Measurements from ENCODE around the gene LASP1. TPM values are rescaled to one million over a fixed set of nuclear protein-coding genes. Genes with fewer than 3 reads are reported as not detected.
A peak's percentile ranks its signal among the peaks of the same experiment; 100 is the strongest.

Gene LASP1, protein sequence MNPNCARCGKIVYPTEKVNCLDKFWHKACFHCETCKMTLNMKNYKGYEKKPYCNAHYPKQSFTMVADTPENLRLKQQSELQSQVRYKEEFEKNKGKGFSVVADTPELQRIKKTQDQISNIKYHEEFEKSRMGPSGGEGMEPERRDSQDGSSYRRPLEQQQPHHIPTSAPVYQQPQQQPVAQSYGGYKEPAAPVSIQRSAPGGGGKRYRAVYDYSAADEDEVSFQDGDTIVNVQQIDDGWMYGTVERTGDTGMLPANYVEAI
- total RNA-seq = 100 to 1,000 TPM; 119 to 144 TPM

DNA sequence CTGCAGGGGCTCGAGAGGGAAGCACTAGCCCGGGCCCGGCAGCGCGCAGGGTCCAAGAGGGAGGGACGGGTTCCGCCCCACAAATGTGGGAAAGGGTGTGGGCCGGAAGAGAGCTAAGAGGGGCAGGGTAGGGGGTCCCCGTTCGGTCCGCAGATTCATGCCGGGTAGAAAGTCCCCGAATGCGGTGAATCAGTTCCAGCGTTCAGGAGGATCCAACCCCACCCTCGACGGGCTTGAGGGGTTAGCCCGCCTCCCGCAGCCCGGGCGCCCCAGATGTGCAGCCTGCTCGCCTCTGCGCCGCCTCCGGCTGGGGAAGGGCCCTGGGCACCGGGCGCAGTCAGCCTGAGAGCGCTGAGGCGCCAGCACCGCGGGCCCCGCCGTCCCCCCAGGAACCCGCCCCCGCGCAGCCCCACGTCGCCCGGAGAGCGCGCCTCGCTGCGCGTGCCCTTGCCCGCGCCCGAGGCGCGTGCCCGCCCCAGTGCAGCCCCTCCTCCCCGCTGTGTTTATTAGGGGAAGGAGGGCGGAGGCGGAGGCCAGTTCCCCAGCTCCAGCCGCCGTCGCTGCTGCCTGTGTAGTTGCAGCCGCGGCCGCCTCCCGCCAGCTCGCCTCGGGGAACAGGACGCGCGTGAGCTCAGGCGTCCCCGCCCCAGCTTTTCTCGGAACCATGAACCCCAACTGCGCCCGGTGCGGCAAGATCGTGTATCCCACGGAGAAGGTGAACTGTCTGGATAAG is at the start of gene LASP1:
LASP1 (plus strand) TSS at position 533 of the 733 bp plus-strand sequence; CDS start at position 665, 132 bp downstream.
- intact Hi-C loops (cut with DNase I, micrococcal nuclease) = loop anchor here (1.0 to 5.0 kb wide), 16 partner anchors 16 to 533 kb away; partner anchors contain the start of genes CWC25 (in 2 of the 2), PSMB3 (in 2 of the 2), CACNB1 (in 1 of the 2) and EPOP (in 1 of the 2)
- peaks cover 14% of the 10 kb centered on the region for H3K36me3 Mint-ChIP-seq (ENCODE audit: low read depth)
- no peaks in the 10 kb centered on the region for H3K9me3 Mint-ChIP-seq (ENCODE audit: low read depth)
- CTCF ChIA-PET = interaction anchor here (0.7 to 2.2 kb wide), 7 partner anchors 13 to 283 kb away, joined by 3 to 9 read pairs (median 5); partner anchors contain the start of gene LASP1NB
- H3K4me3 Mint-ChIP-seq = peak within 1 kb of the TSS; percentile 99
- POLR2A ChIA-PET = interaction anchor here (0.8 to 3.2 kb wide), 10 partner anchors 16 to 284 kb away, joined by 3 to 36 read pairs (median 5); partner anchors contain the start of genes CWC25 and RPL23
- peak within 1 kb of the TSS; percentile 96 for H3K27ac Mint-ChIP-seq
- peaks cover 50% of the 10 kb centered on the region for H3K4me1 Mint-ChIP-seq
- peaks cover 2% of the 10 kb centered on the region for H3K27me3 Mint-ChIP-seq
- peak; percentile 65 for ATAC-seq
- DNase-seq = peak; percentile 95

DNA sequence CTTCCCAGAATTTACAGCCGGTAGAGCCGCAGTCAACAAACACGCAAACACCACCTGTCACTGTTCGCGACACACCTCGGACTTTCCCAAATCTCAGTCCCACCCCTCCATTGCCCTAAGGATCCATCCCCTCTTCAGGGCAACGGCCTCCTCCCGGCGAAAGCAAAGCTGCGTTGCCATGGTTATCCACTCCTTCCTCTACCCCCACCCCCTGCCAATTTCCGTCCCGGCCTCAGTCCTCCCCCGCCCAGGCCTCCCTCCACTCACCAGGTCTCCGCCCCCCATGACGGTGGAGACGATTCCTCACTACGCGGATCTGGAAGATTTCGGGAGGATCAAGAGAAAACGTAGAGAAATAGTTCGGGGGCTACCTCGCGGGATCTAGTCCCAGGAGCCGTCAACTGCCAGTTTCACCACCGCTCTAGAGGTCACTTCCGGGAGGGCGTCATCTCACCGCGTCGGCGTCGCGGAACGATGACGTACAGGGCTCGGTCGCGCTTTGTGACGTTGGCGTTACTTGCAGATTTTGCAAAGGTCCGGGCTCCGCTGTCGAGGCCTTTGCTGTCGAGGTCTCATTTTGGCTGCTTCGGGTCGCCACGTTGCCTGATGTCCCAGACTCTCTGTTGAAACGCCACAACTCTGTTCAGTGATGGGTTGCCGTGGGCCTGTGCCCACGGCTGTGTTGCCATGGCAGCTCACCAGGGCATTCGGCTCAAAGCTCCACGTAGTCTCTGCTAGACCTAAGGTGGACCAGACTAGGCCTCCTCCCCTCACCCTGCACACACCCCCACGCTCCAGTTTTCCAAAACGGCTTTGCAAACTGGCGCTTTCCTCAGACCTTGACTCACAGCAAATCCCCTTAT is 44.7 kb upstream of the LASP1 start, which contains the start of gene CWC25:
CWC25 (minus strand) TSS at position 423 of the 863 bp plus-strand sequence; CDS start at position 285, 138 bp downstream.
- peak; percentile 82 for ATAC-seq
- CTCF ChIA-PET = interaction anchor here (0.7 to 1.2 kb wide), 4 partner anchors 8 to 266 kb away, joined by 3 to 5 read pairs (median 3); no protein-coding TSS in a partner anchor

DNA sequence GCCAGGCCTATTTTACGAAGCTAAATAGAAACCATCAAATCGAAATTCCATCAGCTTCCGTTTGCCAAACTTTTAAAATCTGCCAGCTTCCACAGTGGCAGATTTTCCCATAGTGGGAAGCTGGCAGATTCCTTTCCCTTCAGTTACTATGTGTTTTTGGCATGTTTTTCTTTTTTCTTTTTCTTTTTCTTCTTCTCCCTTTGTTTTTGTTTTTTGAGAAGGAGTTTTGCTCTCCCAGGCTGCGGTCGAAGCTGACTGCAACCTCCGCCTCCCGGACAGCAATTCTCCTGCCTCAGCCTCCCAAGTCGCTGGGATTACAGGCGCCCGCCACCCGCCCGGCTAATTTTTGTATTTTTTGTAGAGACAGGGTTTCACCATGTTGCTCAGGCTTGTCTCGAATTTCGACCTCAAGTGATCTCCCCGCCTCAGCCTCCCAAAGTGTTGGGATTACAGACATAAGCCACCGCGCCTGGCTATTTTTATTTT is 44.1 kb upstream of the LASP1 start:
- ChIA-PET CTCF (interaction anchor here (0.7 to 1.2 kb wide), 4 partner anchors 9 to 267 kb away, joined by 3 to 5 read pairs (median 3); no protein-coding TSS in a partner anchor), POLR2A (interaction anchor here (1.8 kb wide), 1 partner anchor 45 kb away, joined by 9 read pairs; the partner anchor contains the start of gene LASP1)
- peak overlapping the region; percentile 99 for H3K4me3 Mint-ChIP-seq
- peaks cover 27% of the 10 kb centered on the region for H3K4me1 Mint-ChIP-seq
- H3K36me3 Mint-ChIP-seq (ENCODE audit: low read depth) = peaks cover 6% of the 10 kb centered on the region
- intact Hi-C loops (cut with DNase I, micrococcal nuclease) = loop anchor here (1.0 to 2.0 kb wide), 9 partner anchors 27 to 1101 kb away; partner anchors contain the start of genes RPL23 (in 2 of the 2), LRRC3C (in 1 of the 2), MED1 (in 1 of the 2) and ORMDL3 (in 1 of the 2)
- peak overlapping the region; percentile 99 for H3K27ac Mint-ChIP-seq
- no peaks in the 10 kb centered on the region for H3K9me3 Mint-ChIP-seq (ENCODE audit: low read depth)
- no peaks in the 10 kb centered on the region for H3K27me3 Mint-ChIP-seq
- ATAC-seq = no peak
- no peak for DNase-seq

More for the DNA sequence above, 44.7 kb upstream of the LASP1 start, which contains the start of gene CWC25:
- intact Hi-C loops (cut with DNase I, micrococcal nuclease) = loop anchor here (1.0 to 2.0 kb wide), 9 partner anchors 26 to 1102 kb away; partner anchors contain the start of genes RPL23 (in 2 of the 2), LRRC3C (in 1 of the 2), MED1 (in 1 of the 2) and ORMDL3 (in 1 of the 2)
- Mint-ChIP-seq H3K27ac (peak within 1 kb of the TSS; percentile 99), H3K27me3 (no peaks in the 10 kb centered on the region), H3K9me3 (ENCODE audit: low read depth) (no peaks in the 10 kb centered on the region), H3K4me3 (peak within 1 kb of the TSS; percentile 99), H3K4me1 (peaks cover 27% of the 10 kb centered on the region), H3K36me3 (ENCODE audit: low read depth) (peaks cover 12% of the 10 kb centered on the region)
- POLR2A ChIA-PET = interaction anchor here (1.8 to 2.0 kb wide), 2 partner anchors 29 to 46 kb away, joined by 7 to 9 read pairs; partner anchors contain the start of genes LASP1 and RPL23
- DNase-seq = peak; percentile 95

DNA sequence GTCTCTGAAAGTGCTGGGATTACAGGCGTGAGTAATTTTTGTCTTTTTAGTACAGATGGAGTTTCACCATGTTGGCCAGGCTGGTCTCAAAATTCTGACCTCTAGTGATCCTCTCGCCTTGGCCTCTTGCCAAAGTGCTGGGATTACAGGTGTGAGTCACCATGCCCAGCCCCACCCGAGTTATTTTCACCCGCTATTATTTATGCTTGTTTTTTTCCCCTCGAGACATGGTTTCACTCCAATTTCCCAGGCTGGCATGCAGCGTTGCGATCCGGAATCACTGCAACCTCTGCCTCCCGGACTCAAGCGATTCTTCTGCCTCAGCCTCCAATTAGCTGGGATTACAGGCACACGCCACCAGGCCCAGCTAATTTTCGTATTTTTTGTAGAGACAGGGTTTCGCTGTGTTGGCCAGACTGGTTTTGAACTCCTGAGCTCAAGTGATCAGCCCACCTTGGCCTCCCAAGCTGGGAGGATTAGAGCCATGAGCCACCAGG is 25.5 kb upstream of the LASP1 start:
- Mint-ChIP-seq H3K36me3 (ENCODE audit: low read depth) (peaks cover 24% of the 10 kb centered on the region), H3K27ac (no peak overlapping the region), H3K4me3 (no peak overlapping the region), H3K4me1 (peaks cover 8% of the 10 kb centered on the region), H3K27me3 (no peaks in the 10 kb centered on the region), H3K9me3 (ENCODE audit: low read depth) (no peaks in the 10 kb centered on the region)
- ATAC-seq = no peak
- intact Hi-C loops (cut with DNase I, micrococcal nuclease) = no loop called here
- ChIA-PET CTCF (interaction anchor here (0.6 to 0.8 kb wide), 3 partner anchors 123 to 1293 kb away, joined by 3 read pairs; no protein-coding TSS in a partner anchor), POLR2A (interaction anchor here (0.8 to 1.1 kb wide), 2 partner anchors 10 to 32 kb away, joined by 4 to 7 read pairs; partner anchors contain the start of gene RPL23)
- no peak for DNase-seq

DNA sequence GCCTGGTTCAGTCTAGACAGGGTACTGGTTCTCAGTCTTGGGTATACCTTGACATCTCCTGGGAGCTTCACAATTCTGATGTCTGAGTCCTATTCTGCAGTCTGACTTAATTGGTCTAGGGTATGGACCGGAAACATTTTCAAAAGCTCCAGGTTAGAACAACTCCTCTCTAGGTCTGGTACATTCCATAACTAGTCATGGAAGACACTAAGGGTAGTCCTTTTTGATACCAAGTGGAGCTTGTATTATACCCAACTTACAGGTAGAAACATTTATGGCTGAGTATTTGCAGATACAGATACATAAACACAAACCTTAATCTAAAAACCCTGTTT is 21.3 kb upstream of the LASP1 start:
- H3K36me3 Mint-ChIP-seq (ENCODE audit: low read depth) = peaks cover 64% of the 10 kb centered on the region
- CTCF ChIA-PET = no interaction called here
- no peaks in the 10 kb centered on the region for H3K27me3 Mint-ChIP-seq
- H3K4me3 Mint-ChIP-seq = no peak overlapping the region
- ATAC-seq (no peak), DNase-seq (no peak)
- intact Hi-C loops (cut with DNase I, micrococcal nuclease) = no loop called here
- POLR2A ChIA-PET = interaction anchor here (0.7 to 1.4 kb wide), 2 partner anchors 21 to 23 kb away, joined by 3 to 14 read pairs; partner anchors contain the start of gene LASP1
- H3K4me1 Mint-ChIP-seq = peaks cover 33% of the 10 kb centered on the region
- no peak overlapping the region for H3K27ac Mint-ChIP-seq
- no peaks in the 10 kb centered on the region for H3K9me3 Mint-ChIP-seq (ENCODE audit: low read depth)

DNA sequence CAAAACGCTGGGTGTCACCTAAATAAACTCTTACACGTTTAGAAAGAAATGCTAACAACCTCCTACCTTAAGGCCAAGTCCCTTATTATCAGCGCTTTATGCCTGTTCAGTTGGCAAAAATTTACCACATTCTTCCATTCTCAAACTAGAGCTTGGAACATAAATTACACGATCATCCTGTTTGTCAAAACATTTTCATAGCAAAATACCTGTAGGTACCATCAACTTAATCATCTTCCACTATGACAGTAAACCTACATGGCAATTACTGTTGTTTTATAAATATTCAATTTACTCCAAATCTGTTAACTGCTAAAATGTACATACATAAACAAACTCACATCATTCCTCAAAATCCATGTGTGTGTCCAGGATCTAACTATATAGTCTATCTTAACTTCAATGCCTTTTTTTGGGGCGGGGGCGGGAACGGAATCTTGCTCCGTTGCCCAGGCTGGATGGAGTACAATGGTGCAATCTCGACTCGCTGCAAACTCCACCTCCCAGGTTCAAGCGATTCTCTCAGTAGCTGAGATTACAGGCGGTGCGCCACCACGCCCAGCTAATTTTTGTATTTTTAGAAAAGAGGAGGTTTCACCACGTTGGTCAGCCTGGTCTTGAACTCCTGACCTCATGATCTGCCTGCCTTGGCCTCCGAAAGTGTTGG is 20.8 kb upstream of the LASP1 start:
- Mint-ChIP-seq H3K4me1 (peaks cover 36% of the 10 kb centered on the region), H3K4me3 (no peak overlapping the region), H3K36me3 (ENCODE audit: low read depth) (peaks cover 65% of the 10 kb centered on the region), H3K9me3 (ENCODE audit: low read depth) (no peaks in the 10 kb centered on the region), H3K27me3 (no peaks in the 10 kb centered on the region), H3K27ac (peak overlapping the region; percentile 47)
- ATAC-seq = no peak
- no peak for DNase-seq
- POLR2A ChIA-PET = interaction anchor here (0.5 to 1.4 kb wide), 3 partner anchors 10 to 131 kb away, joined by 3 read pairs; no protein-coding TSS in a partner anchor
- intact Hi-C loops (cut with DNase I, micrococcal nuclease) = no loop called here
- CTCF ChIA-PET = no interaction called here

DNA sequence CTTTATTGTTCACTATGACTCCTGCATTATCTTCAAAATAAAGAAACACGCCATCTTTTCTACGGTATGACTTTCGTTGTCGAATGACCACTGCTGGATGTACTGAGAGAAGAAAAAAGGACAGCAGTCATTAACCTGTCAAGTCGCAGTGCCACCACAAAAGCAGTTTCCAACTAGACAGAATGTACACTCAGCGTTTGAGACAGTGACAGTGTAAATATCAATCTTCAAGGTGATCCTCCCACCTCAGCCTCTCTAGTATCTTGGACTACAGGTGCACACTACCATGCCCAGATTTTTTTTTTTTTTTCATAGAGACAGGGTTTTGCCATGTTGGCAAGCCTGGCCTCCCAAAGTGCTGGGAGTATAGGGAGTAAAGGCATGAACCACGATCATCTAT is 19.5 kb upstream of the LASP1 start:
- peaks cover 45% of the 10 kb centered on the region for H3K4me1 Mint-ChIP-seq
- no peaks in the 10 kb centered on the region for H3K9me3 Mint-ChIP-seq (ENCODE audit: low read depth)
- H3K4me3 Mint-ChIP-seq = peak overlapping the region; percentile 99
- peak overlapping the region; percentile 56 for H3K27ac Mint-ChIP-seq
- intact Hi-C loops (cut with DNase I, micrococcal nuclease) = loop anchor here (5.0 to 10.0 kb wide), 3 partner anchors 98 to 552 kb away; partner anchors contain the start of genes EPOP (in 1 of the 2), FBXL20 (in 1 of the 2) and PSMB3 (in 1 of the 2)
- CTCF ChIA-PET = interaction anchor here (1.2 kb wide), 1 partner anchor 89 kb away, joined by 3 read pairs; no protein-coding TSS in a partner anchor
- POLR2A ChIA-PET = interaction anchor here (0.8 kb wide), 1 partner anchor 20 kb away, joined by 3 read pairs; no protein-coding TSS in a partner anchor
- H3K36me3 Mint-ChIP-seq (ENCODE audit: low read depth) = peaks cover 65% of the 10 kb centered on the region
- no peak for DNase-seq
- no peak for ATAC-seq
- no peaks in the 10 kb centered on the region for H3K27me3 Mint-ChIP-seq

DNA sequence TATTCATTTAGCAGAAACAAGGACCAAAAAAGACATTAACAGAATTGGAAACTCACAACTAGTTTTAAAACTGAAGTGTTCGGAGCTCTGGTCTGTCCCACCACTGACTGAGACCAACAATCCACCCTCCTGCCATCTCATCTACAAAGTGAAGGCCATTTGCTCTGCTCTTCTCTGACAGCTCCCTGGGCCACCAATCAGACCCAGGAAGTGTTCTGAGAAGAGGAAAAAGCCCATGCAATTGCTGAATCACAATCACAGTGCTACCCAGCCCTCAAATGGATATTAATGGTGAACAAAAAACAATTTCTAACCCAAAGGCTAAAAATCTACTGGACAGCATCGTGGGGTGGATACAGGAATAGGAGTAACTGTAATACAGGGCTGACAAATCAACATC is 18.4 kb upstream of the LASP1 start:
- intact Hi-C loops (cut with DNase I, micrococcal nuclease) = loop anchor here (5.0 to 10.0 kb wide), 3 partner anchors 99 to 551 kb away; partner anchors contain the start of genes EPOP (in 1 of the 2), FBXL20 (in 1 of the 2) and PSMB3 (in 1 of the 2)
- no peak for ATAC-seq
- peaks cover 46% of the 10 kb centered on the region for H3K4me1 Mint-ChIP-seq
- no peaks in the 10 kb centered on the region for H3K27me3 Mint-ChIP-seq
- DNase-seq = no peak
- H3K4me3 Mint-ChIP-seq = peak overlapping the region; percentile 99
- H3K36me3 Mint-ChIP-seq (ENCODE audit: low read depth) = peaks cover 64% of the 10 kb centered on the region
- peak overlapping the region; percentile 99 for H3K27ac Mint-ChIP-seq
- no peaks in the 10 kb centered on the region for H3K9me3 Mint-ChIP-seq (ENCODE audit: low read depth)
- POLR2A ChIA-PET = interaction anchor here (0.6 to 0.8 kb wide), 3 partner anchors 19 to 600 kb away, joined by 3 to 6 read pairs (median 3); partner anchors contain the start of gene MED1
- CTCF ChIA-PET = interaction anchor here (0.6 to 1.3 kb wide), 3 partner anchors 10 to 393 kb away, joined by 3 read pairs; a partner anchor contains a TSS

DNA sequence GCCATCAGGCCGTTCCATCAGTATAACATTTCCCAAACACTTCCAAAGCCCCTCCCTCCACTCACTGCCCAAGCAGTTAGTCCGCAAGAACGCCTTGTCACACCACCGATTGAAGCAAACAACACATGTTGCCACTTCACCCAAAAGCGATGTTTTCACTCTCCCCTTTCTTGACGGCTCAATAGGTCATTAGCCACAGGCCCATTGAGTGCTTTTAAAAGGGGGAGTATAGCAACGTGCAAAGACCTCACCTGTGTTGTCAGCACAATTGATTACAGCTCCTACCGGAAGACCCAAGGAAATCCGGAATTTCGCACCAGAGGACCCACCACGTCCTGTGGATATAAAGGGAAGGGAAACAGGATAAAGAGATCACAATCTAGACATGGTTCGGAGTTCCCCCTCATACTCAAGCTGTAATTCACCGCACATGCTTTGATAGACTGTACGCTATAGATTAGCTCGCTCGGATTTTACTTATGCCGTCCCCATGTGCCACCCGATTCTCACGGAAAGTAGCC is 17.0 kb upstream of the LASP1 start:
- Mint-ChIP-seq H3K27ac (peak overlapping the region; percentile 99), H3K4me1 (peaks cover 46% of the 10 kb centered on the region), H3K36me3 (ENCODE audit: low read depth) (peaks cover 56% of the 10 kb centered on the region), H3K4me3 (peak overlapping the region; percentile 99), H3K9me3 (ENCODE audit: low read depth) (no peaks in the 10 kb centered on the region), H3K27me3 (no peaks in the 10 kb centered on the region)
- ChIA-PET CTCF (interaction anchor here (0.7 to 3.1 kb wide), 4 partner anchors 12 to 301 kb away, joined by 3 to 9 read pairs (median 6); a partner anchor contains a TSS), POLR2A (interaction anchor here (0.5 to 3.0 kb wide), 6 partner anchors 12 to 608 kb away, joined by 3 to 36 read pairs (median 4); partner anchors contain the start of genes CDK12 and LASP1)
- DNase-seq (no peak), ATAC-seq (no peak)
- intact Hi-C loops (cut with DNase I, micrococcal nuclease) = loop anchor here (1.0 to 10.0 kb wide), 13 partner anchors 15 to 1127 kb away; partner anchors contain the start of genes CWC25 (in 2 of the 2), PSMB3 (in 2 of the 2), EPOP (in 1 of the 2) and FBXL20 (in 1 of the 2)

Data from activated CD4-positive, alpha-beta T cell treated with anti-CD3 and anti-CD28 coated beads for 36 hours (primary cell).